Measurements from ENCODE around the gene SLC16A9. TPM values are rescaled to one million over a fixed set of nuclear protein-coding genes. Genes with fewer than 3 reads are reported as not detected.

The SLC16A9 gene
- total and polyA plus RNA-seq, 4 donors, result 0.70 to 6.0 (median 1.9) TPM

DNA sequence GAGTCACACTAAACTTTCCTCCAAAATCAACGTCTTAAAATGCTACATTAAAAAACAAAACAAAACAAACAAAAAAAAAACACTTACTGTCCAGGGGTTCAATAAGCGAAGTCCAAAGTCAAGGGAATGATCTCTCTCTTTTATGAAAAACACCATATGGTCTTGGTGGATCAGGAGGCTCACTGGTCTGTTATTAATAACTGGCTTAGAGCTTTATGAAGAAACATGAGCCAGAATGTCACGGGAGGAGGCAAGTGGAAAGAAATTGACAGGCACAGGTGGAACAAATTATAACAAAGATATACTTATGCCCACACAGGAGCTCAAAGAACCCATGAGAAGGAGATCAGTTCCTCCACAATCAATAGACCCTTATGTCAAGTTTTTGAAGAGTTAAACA lies 43.6 kb upstream of the SLC16A9 start, which contains the start of gene MRLN:
TSS of gene MRLN (minus strand) at position 189 of the 400 bp plus-strand sequence.
- TF ChIP-seq CTCF (IDR thresholded peaks at IDR 0.05; ENCODE audit: control extremely low read depth, extremely low read depth), result no peak
- WGBS, 2 donors, result 70 to 88% methylated on average over 3 of the region's 3 CpGs
- no peaks in the 10 kb centered on the region for H3K36me3 ChIP-seq (ENCODE audit: control insufficient read depth in 4 of 4, insufficient read depth in 4 of 4, low read length in 4 of 4)
- no peak within 1 kb of the TSS for H3K27ac ChIP-seq (ENCODE audit: low read depth in 1 of 2, low read length in 1 of 2)
- no peak within 1 kb of the TSS for H3K9ac ChIP-seq (ENCODE audit: insufficient read depth in 1 of 2, low read length in 2 of 2)
- no peaks in the 10 kb centered on the region for H3K4me1 ChIP-seq (ENCODE audit: control insufficient read depth in 5 of 5, insufficient read depth in 5 of 5, low read length in 5 of 5)
- no peaks in the 10 kb centered on the region for H3K27me3 ChIP-seq (ENCODE audit: control insufficient read depth in 3 of 3, insufficient read depth in 3 of 3, low read length in 2 of 3)
- DNase-seq, result no peak
- no peak within 1 kb of the TSS for H3K4me3 ChIP-seq
- no peaks in the 10 kb centered on the region for H3K9me3 ChIP-seq (ENCODE audit: control insufficient read depth in 4 of 4, insufficient read depth in 3 of 4, low read length in 3 of 4)
- ATAC-seq (ENCODE audit: insufficient read depth, low FRiP score), result no peak

- Histone ChIP-seq H3K9me3 (ENCODE audit: control insufficient read depth in 4 of 4, insufficient read depth in 3 of 4, low read length in 3 of 4) (no peaks in the 10 kb centered on the region), H3K27ac (ENCODE audit: low read depth in 1 of 2, low read length in 1 of 2) (no peak overlapping the region), H3K27me3 (ENCODE audit: control insufficient read depth in 3 of 3, insufficient read depth in 3 of 3, low read length in 2 of 3) (no peaks in the 10 kb centered on the region), H3K4me1 (ENCODE audit: control insufficient read depth in 5 of 5, insufficient read depth in 5 of 5, low read length in 5 of 5) (no peaks in the 10 kb centered on the region), H3K9ac (ENCODE audit: insufficient read depth in 1 of 2, low read length in 2 of 2) (no peak overlapping the region), H3K4me3 (no peak overlapping the region), H3K36me3 (ENCODE audit: control insufficient read depth in 4 of 4, insufficient read depth in 4 of 4, low read length in 4 of 4) (no peaks in the 10 kb centered on the region)
- ATAC-seq (ENCODE audit: insufficient read depth, low FRiP score) (no peak), DNase-seq (no peak)
- no peak for TF ChIP-seq CTCF (IDR thresholded peaks at IDR 0.05; ENCODE audit: control extremely low read depth, extremely low read depth)
- 78 to 81% methylated on average over 2 of the region's 2 CpGs for WGBS, 2 donors
Measured at GRCh38 chr10:59752278-59752940, 42.8 kb upstream of the SLC16A9 start.

DNA sequence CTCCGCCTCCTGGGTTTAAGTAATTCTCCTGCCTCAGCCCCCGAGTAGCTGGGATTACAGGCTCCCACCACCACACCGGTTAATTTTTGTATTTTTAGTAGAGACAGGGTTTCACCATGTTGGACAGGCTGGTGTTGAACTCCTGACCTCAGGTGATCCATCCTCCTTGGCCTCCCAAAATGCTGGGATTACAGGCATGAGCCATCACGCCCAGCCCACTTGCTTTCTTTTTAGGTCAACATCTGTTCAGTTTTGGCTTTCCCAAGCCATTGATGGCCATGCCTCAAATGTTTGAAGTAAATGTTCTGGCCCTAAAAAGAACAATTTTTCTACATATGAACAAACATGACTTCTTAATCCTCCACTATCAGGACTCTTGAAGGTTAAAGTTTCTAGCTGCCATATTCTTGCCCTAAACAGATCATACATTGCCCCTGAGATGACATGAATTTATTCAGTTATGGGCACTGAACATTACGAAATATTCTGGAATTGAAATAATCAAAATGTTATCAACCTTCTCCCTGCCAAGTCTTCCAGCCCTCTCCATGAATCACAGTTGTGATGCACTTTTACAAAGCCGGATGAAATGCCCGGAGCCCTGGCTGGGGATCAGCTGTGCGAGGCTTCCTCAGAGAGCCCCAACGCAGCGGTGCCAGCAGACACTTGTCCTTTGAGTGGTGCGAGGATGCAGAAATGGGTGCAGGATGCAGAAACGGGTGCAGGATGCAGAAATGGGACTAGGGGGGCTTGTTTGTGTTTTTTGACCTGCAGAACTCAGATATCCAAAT lies 40.7 kb upstream of the SLC16A9 start:
- H3K27ac ChIP-seq (ENCODE audit: low read depth in 1 of 2, low read length in 1 of 2), result no peak overlapping the region
- no peak overlapping the region for H3K9ac ChIP-seq (ENCODE audit: insufficient read depth in 1 of 2, low read length in 2 of 2)
- H3K27me3 ChIP-seq (ENCODE audit: control insufficient read depth in 3 of 3, insufficient read depth in 3 of 3, low read length in 2 of 3), result no peaks in the 10 kb centered on the region
- ATAC-seq (ENCODE audit: insufficient read depth, low FRiP score), result no peak
- DNase-seq, result peak in 1 of 3 donors; percentile 25
- peaks cover 0 to under 1% (median 0%) of the 10 kb centered on the region in 5 donors for H3K4me1 ChIP-seq (ENCODE audit: control insufficient read depth in 5 of 5, insufficient read depth in 5 of 5, low read length in 5 of 5)
- WGBS, 2 donors, result 73 to 77% methylated on average over 12 of the region's 12 CpGs
- H3K4me3 ChIP-seq, result no peak overlapping the region
- no peaks in the 10 kb centered on the region for H3K36me3 ChIP-seq (ENCODE audit: control insufficient read depth in 4 of 4, insufficient read depth in 4 of 4, low read length in 4 of 4)
- no peaks in the 10 kb centered on the region for H3K9me3 ChIP-seq (ENCODE audit: control insufficient read depth in 4 of 4, insufficient read depth in 3 of 4, low read length in 3 of 4)
- no peak for TF ChIP-seq CTCF (IDR thresholded peaks at IDR 0.05; ENCODE audit: control extremely low read depth, extremely low read depth)

All from lung (tissue), 12 donors.